ENCODE results near the gene POU2AF1.

GRCh38 chr11:111412293-111412692, 33.2 kb upstream of the POU2AF1 start:
- no peak for TF ChIP-seq EP300 (IDR thresholded peaks at IDR 0.05)
- no peak for TF ChIP-seq POLR2A (IDR thresholded peaks at IDR 0.05)
- TF ChIP-seq CTCF (IDR thresholded peaks at IDR 0.05), result no peak
